ENCODE measurements around the gene SPOP. TPM values are rescaled to one million over a fixed set of nuclear protein-coding genes. Genes with fewer than 3 reads are reported as not detected.

The SPOP gene
- total and polyA plus RNA-seq, 2 experiments from 2014 or later, result 51.2 to 65.7 TPM

DNA sequence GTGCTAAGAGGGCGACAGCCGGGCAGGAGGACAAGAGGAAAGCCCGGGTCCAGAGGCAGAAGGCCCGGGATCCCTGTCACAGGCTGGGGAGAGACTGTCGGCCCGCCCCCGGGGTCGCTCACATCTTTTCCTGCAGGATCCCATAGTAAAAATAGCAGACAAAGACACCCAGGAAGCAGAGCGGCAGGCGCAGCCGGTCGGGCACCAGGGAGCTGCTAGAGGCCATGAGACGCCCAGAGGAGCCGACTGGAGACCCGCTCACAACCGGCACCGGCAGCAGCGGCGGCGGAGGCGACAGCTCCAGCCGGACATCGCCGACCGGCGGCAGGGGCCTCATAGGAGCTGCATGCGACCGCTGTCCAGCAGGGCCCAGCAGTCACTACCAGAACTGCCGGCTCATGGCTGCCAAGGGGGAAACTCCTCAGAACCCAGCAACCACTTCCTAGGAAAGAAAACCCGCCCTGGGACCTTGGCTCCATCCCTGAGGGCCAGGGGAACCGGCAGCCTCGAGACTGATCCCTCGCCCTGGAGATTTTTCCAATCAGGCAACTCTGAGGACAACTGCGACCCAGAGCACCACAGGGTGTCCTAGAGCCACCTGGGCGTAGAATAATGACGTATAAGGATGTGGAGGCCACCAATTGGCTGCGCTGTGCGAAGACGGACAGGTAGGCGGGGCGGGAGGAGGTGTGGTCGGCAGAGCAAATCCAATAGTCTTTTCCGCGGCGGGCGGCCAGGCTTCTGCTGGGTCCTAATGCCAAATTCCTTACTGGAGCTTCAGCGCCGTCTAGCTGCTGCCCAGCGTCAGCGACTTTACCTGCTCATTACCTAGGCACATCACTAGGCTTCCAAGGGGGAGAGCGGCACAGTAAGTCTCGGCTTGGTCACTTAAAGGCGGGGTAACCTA, 30.0 kb upstream of the SPOP start, which contains the start of gene SLC35B1:
TSS of gene SLC35B1 (minus strand) at position 357 of the 907 bp plus-strand sequence. CDS start at position 226, 131 bp downstream.
- Histone ChIP-seq H3K27me3 (no peaks in the 10 kb centered on the region), H3K27ac (peak within 1 kb of the TSS; percentile 97), H3K36me3 (replicated peaks; ENCODE audit: insufficient read depth, low read depth) (no peaks in the 10 kb centered on the region), H3K4me1 (ENCODE audit: insufficient read depth) (peaks cover 9% of the 10 kb centered on the region), H3K4me3 (peak within 1 kb of the TSS; percentile 100), H3K9me2 (replicated peaks; ENCODE audit: insufficient read depth) (no peaks in the 10 kb centered on the region), H3K79me2 (peaks cover 16% of the 10 kb centered on the region), H3K9me3 (ENCODE audit: low read depth) (no peaks in the 10 kb centered on the region), H3K4me2 (peak within 1 kb of the TSS; percentile 89), H2AFZ (peak within 1 kb of the TSS; percentile 66), H4K20me1 (ENCODE audit: insufficient read depth, poor library complexity, severe bottlenecking) (no peaks in the 10 kb centered on the region)
- peak; percentile 98 for DNase-seq (ENCODE audit: low spot score)
- TF ChIP-seq, protein P1, sequence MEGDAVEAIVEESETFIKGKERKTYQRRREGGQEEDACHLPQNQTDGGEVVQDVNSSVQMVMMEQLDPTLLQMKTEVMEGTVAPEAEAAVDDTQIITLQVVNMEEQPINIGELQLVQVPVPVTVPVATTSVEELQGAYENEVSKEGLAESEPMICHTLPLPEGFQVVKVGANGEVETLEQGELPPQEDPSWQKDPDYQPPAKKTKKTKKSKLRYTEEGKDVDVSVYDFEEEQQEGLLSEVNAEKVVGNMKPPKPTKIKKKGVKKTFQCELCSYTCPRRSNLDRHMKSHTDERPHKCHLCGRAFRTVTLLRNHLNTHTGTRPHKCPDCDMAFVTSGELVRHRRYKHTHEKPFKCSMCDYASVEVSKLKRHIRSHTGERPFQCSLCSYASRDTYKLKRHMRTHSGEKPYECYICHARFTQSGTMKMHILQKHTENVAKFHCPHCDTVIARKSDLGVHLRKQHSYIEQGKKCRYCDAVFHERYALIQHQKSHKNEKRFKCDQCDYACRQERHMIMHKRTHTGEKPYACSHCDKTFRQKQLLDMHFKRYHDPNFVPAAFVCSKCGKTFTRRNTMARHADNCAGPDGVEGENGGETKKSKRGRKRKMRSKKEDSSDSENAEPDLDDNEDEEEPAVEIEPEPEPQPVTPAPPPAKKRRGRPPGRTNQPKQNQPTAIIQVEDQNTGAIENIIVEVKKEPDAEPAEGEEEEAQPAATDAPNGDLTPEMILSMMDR (IDR thresholded peaks at IDR 0.05; ENCODE audit: poor library complexity), result peak; percentile 90
- no peak for TF ChIP-seq EZH2 (IDR thresholded peaks at IDR 0.05; ENCODE audit: borderline replicate concordance)
- WGBS (ENCODE audit: low lambda C conversion rate, missing lambda C conversion rate), result 3% methylated on average over 53 of the region's 53 CpGs

DNA sequence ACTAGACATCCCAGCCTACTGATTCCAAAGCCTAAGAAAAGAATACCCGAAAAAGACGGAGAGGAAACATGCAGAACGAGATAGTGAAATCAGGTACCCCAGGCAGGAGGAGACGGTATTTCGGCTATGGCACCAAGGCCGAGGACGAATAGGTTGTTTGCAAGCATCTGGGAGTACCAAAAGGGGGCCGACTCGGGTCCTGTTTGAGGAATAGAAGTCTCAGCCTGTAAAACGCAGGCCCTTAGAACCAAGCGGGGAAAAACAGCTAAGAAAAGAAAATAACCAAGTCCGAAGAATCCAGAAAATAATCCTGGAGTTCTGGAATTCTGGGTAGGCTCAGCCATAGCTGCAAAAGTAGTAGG, 29.3 kb upstream of the SPOP start:
- H3K4me1 ChIP-seq (ENCODE audit: insufficient read depth), result peaks cover 9% of the 10 kb centered on the region
- no peaks in the 10 kb centered on the region for H3K27me3 ChIP-seq
- DNase-seq (ENCODE audit: low spot score), result no peak
- peak overlapping the region; percentile 97 for H3K27ac ChIP-seq
- H3K36me3 ChIP-seq (replicated peaks; ENCODE audit: insufficient read depth, low read depth), result no peaks in the 10 kb centered on the region
- H3K9me3 ChIP-seq (ENCODE audit: low read depth), result no peaks in the 10 kb centered on the region
- H3K79me2 ChIP-seq, result peaks cover 16% of the 10 kb centered on the region
- peak overlapping the region; percentile 66 for H2AFZ ChIP-seq
- H3K4me3 ChIP-seq, result peak overlapping the region; percentile 100
- WGBS (ENCODE audit: low lambda C conversion rate, missing lambda C conversion rate), result 4% methylated on average over 12 of the region's 12 CpGs
- no peaks in the 10 kb centered on the region for H3K9me2 ChIP-seq (replicated peaks; ENCODE audit: insufficient read depth)
- H4K20me1 ChIP-seq (ENCODE audit: insufficient read depth, poor library complexity, severe bottlenecking), result no peaks in the 10 kb centered on the region
- TF ChIP-seq EZH2phosphoT487 (IDR thresholded peaks at IDR 0.05; ENCODE audit: low read depth, severe bottlenecking, unreplicated experiment) (no peak), EZH2 (IDR thresholded peaks at IDR 0.05; ENCODE audit: borderline replicate concordance) (no peak)
- TF ChIP-seq, protein P1 (IDR thresholded peaks at IDR 0.05; ENCODE audit: poor library complexity), result no peak
- H3K4me2 ChIP-seq, result peak overlapping the region; percentile 89

DNA sequence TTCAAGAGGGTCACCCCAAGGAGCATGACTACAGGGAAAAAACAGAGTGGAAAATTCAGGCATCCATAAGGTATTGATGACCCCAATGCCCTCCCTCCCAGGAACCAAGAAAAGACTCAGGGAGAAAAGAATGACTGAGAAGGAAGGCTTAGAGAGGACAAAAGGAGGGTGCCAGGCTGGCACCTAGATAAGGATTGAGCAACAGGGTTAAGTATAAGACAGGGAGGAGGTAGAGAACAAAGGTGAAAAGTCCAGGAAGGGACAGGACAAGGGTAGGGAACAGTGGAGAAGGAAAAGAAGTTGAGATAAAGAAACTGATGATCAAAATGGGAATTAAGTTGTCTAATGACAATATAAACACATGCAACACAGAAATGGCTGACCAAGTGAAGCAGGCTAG, 27.4 kb upstream of the SPOP start:
- no peaks in the 10 kb centered on the region for H4K20me1 ChIP-seq (ENCODE audit: insufficient read depth, poor library complexity, severe bottlenecking)
- H3K4me3 ChIP-seq, result no peak overlapping the region
- TF ChIP-seq EZH2 (IDR thresholded peaks at IDR 0.05; ENCODE audit: borderline replicate concordance) (no peak), EZH2phosphoT487 (IDR thresholded peaks at IDR 0.05; ENCODE audit: low read depth, severe bottlenecking, unreplicated experiment) (no peak)
- TF ChIP-seq, protein P1 (IDR thresholded peaks at IDR 0.05; ENCODE audit: poor library complexity), result no peak
- H3K27me3 ChIP-seq, result no peaks in the 10 kb centered on the region
- DNase-seq (ENCODE audit: low spot score), result no peak
- no peak overlapping the region for H3K27ac ChIP-seq
- H3K4me1 ChIP-seq (ENCODE audit: insufficient read depth), result peaks cover 9% of the 10 kb centered on the region
- no peaks in the 10 kb centered on the region for H3K36me3 ChIP-seq (replicated peaks; ENCODE audit: insufficient read depth, low read depth)
- H2AFZ ChIP-seq, result no peak overlapping the region
- peaks cover 16% of the 10 kb centered on the region for H3K79me2 ChIP-seq
- H3K9me2 ChIP-seq (replicated peaks; ENCODE audit: insufficient read depth), result no peaks in the 10 kb centered on the region
- H3K9me3 ChIP-seq (ENCODE audit: low read depth), result no peaks in the 10 kb centered on the region
- no peak overlapping the region for H3K4me2 ChIP-seq
